Measurements from ENCODE around the gene TBC1D10B.

Gene TBC1D10B

GRCh38 chr16:30370456-30371247 lies at the start of gene TBC1D10B:
TBC1D10B (minus strand) TSS chr16:30370494; CDS start chr16:30370183, 311 bp downstream.
- peak; percentile 64 to 100 (median 100) for DNase-seq

GRCh38 chr16:30418350-30419181 lies 48.3 kb upstream of the TBC1D10B start:
- DNase-seq, result peak in 2 of 51 donors; percentile 7 to 35

GRCh38 chr16:30417529-30418349 lies 47.4 kb upstream of the TBC1D10B start:
- DNase-seq, result peak in 45 of 51 donors; percentile 10 to 82 (median 53)

- DNase-seq, result peak in 2 of 51 donors; percentile 9 to 57
These were observed 46.6 kb upstream of the TBC1D10B start for GRCh38 chr16:30416624-30417528.

- no peak for DNase-seq
These were observed 45.8 kb upstream of the TBC1D10B start for GRCh38 chr16:30416047-30416603.

GRCh38 chr16:30414159-30414558 lies 43.9 kb upstream of the TBC1D10B start:
- no peak for DNase-seq

GRCh38 chr16:30413112-30413806 lies 43.0 kb upstream of the TBC1D10B start:
- DNase-seq, result no peak

GRCh38 chr16:30409125-30410060 lies 39.1 kb upstream of the TBC1D10B start:
- peak; percentile 36 to 94 (median 77) for DNase-seq

GRCh38 chr16:30407804-30408534 lies 37.7 kb upstream of the TBC1D10B start:
- peak in 9 of 51 donors; percentile 16 to 67 (median 49) for DNase-seq

GRCh38 chr16:30407102-30407803 lies 37.0 kb upstream of the TBC1D10B start, which contains the start of gene ZNF771:
ZNF771 (plus strand) TSS chr16:30407606; CDS start chr16:30408054, 448 bp downstream.
- peak; percentile 68 to 96 (median 88) for DNase-seq

GRCh38 chr16:30406795-30407101 lies 36.5 kb upstream of the TBC1D10B start:
- DNase-seq, result no peak

- no peak for DNase-seq
These were observed 31.6 kb upstream of the TBC1D10B start for GRCh38 chr16:30401768-30402425.

GRCh38 chr16:30399435-30400186 lies 29.3 kb upstream of the TBC1D10B start:
- DNase-seq, result peak in 2 of 51 donors; percentile 40 to 60

GRCh38 chr16:30398661-30399434 lies 28.6 kb upstream of the TBC1D10B start:
- DNase-seq, result no peak
